ENCODE data around the gene PLAC8L1.
"Not testable (repeated sequence)": the region's sequence is repeated elsewhere in the genome, so short reads cannot be mapped to it uniquely, and the experiment has no call there.

PLAC8L1 gene, protein sequence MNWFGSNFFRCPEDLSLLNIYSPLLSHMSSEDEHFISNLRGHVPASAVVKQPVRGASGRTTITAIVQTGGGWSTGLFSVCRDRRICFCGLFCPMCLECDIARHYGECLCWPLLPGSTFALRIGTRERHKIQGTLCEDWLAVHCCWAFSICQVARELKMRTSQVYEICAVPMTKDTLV
- total RNA-seq: 0.24 to 1.6 reads per million in 2 donors

DNA sequence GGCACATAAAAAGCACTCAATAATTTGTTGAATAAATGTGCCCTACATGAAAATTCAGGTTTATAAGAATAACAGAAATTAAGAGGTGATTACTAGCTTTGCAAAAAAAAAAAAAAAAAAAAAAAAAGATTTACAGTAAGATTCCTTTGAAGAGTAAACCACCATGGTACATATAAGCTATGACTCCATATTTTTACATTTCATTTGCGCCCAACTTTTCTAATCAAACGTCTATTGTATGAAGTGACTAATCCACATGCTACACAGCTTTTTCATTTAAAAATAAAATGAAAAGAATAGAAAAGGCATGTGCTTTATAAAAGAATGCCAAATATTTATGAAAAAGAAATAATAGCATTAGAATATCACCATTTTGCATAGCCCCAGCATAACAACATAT is at the start of gene PLAC8L1:
PLAC8L1 (minus strand) TSS at position 101 of the 400 bp plus-strand sequence. CDS start 1,266 bp downstream, outside the sequence.
- DNase-seq: no peak

DNA sequence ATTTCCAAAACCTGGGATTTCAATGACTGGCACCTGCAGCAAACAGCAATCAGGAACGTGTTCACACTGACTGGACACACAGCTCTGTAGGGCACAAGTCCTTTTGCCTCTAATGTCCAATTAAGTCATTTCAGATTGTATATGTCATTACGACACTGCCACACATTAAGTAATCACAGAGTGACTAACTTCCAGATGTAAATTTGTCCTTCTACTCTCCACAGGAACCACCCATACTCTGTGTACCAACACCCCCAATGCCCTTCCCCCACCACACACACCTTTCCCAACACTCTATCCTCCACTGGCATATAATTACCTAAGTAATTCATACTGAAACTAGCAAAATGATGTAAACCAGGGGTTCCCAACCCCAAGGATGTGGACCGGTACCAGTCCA is 46.6 kb upstream of the PLAC8L1 start:
- no peak for DNase-seq

DNA sequence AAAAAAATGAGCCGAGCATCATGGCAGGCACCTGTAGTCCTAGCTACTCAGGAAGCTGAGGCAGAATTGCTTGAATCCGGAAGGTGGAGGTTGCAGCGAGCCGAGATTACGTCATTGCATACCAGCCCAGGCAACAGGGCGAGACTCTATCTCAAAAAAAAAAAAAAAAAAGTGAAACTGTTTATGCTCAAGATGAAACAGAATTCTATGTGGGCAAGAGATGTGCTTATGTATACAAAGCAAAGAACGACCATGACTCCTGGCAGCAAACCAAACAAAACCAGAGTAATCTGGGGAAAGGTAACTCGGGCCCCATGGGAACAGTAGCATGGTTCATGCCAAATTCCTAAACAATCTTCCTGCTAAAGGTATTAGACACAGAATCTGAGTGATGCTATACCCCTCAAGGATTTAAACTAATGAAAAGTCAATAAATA is 32.6 kb upstream of the PLAC8L1 start:
- no peak for DNase-seq

DNA sequence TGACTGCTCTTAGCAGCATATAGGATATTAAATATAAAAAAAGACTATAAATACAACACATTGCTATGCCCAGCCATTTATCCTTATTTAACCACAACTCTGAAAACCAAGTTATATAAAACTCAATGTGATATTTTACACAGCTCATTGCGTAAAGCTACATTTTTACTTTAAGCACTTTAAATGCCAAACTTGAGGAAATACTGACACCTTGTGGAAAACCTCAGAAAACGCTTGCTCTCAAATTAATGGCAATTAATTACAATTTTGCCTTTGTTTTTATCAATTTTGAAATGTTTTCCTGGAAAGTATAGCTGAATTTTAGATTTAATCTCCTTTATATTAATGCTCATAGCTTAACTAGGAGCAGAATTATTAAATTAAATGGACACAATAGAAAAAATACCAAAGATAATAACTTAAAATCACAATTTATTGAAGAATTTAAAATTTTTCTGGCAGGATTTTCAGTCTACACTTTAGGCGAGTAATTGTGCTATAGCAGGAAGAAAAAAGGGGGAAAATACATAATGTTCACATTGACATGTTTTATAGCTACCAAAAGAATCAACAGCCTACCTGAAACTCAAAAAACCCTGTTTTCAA is 25.2 kb upstream of the PLAC8L1 start:
- DNase-seq: no peak

DNA sequence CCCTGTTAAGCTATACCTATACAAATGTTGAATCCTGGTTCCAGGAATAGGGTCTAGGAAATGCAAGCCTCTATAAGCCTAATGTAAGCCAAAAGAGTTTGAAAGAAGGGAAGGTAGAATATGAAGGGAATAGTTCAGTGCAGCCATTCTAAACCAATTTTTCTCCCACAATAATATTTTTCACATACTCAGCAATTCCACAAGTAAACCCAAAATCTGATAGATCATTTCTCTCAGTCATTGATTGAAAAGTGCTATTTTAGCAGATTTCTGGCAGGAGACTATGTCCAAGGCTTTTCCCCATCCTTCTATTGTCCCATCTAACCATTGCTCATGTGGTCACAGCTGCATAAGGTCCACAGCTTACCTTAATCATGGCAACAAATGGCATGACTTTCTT is 20.7 kb upstream of the PLAC8L1 start:
- DNase-seq: no peak

DNA sequence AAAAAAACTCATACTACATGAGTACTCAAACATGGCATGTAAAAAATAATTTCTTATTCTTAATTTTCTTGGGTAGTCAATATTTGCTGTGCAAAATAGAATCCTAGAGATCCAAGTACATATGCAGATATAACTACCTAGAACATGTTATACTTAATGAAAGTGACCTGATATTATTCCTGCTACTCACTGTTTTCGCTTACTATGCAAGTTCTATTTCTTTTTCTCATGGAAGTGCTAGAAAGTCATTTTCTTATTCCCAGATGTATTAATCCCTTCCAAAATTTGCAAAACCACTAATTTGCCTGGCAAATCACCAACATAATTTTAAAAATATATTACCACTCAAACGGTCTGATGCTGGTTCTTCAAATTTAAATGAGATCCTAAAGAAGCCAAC is 19.2 kb upstream of the PLAC8L1 start:
- DNase-seq: no peak

DNA sequence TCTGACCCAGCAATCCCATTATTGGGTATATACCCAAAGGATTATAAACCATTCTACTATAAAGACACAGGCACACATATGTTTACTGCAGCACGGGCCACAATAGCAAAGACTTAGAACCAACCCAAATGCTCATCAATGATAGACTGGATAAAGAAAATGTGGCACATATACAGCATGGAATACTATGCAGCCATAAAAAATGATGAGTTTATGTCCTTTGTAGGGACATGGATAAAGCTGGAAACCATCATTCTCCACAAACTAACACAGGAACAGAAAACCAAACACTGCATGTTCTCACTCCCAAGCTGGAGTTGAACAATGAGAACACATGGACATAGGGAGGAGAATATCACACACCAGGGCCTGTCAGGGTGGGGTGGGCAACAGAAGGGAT is 16.1 kb upstream of the PLAC8L1 start:
- DNase-seq: not testable (repeated sequence)

DNA sequence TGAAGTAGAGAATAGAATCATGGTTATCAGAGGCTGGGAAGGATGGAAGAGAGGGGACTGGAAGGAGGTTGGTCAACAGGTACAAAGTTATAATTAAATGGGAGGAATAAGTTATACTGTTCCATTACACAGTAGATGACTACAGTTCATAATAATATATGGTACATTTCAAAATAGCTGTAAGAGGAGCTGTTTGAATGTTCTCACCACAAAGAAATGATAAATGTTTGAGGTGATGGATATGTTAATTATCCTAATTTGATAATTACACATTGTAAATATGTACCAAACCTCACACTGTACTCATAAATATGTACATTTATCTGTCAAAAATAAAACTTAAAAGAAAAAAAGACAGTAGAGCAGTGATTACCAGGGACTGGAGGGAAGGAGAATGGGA is 12.9 kb upstream of the PLAC8L1 start:
- DNase-seq: no peak

DNA sequence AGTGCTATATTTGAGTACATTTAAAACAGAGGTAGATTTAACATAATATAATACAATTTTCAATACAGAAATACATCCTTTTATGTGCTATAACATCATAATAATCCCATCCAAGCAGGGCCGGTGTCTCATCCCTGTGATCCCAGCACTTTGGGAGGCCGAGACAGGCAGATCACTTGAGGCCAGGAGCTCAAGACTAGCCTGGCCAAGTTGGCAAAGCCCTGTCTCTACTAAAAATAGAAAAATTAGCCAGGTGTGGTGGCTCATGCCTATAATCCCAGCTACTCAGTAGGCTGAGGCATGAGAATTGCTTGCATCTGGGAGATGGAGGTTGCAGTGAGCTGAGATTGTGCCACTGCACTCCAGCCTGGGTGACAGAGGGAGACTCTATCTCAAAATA is 11.8 kb upstream of the PLAC8L1 start:
- not testable (repeated sequence) for DNase-seq

DNA sequence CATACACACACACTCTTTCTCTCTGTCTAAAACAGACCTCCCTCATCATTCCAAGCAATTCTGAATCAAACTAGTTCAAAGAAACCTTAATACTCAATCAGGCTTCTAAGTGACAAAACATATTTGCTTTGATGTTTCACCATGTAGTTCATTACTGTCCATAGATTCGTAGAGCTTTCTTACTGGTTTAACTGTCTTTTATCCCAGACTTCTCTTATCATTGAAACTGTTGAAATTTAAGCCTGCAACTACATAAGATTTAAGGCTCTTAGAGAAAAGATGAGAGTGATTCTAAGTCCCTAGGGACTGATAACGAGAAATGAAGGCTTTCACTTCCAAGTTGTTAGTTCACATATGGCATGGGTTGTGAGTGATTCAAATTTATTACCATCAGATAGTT is 11.0 kb upstream of the PLAC8L1 start:
- no peak for DNase-seq

DNA sequence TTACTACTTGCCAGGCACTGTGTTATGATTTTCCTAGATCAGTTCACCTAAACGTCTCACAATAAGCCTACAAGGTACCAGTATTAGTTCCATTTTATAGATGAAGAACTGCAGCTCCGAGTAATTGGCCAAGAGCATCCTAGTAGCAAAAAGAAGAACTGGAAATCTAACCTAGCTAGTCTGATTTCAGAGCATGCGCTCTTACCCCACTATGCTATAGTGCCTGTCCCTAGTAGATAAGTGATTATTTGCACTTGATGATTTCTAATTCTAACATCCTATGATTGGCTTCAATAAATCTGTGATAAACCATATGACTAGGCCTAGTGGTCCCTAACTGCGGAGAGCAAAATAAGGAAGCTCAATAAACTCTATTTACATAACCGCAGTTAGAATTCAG is 7.1 kb upstream of the PLAC8L1 start:
- no peak for DNase-seq

DNA sequence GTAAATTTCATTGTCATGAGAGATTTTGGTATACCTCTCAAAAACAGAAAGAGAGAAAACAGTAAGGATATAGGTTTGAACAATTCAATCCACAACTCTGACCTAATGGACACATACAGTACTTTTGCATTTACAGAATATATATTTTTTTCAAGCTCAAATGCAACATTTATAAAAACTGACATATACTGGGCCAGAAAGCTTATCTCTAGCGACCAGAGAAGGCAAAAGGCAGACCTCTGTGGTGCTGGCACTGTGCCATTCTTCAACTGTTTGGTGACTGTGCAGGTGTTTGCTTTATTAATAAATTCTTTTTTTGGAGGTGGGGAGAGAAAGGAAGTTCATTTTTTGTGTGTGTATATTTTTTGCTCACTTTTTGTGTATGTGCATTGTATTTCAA is 6.0 kb upstream of the PLAC8L1 start:
- DNase-seq: no peak

DNA sequence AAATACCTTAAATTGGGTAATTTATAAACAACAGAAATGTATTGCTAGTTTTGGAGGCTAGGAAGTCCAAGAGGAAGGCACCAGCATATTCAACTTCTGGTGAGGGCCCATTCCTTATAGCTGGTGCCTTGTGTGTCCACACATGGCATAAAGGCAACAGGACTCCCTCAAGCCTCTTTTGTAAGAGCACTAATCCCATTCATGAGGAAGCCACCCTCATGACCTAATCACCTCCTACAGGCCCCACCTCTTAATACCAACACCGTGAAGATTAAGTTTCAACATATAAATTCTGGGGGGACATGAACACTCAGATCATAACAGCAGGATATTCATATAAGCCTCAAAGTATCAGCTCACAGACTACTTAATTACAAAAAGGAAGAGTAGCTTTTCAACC is 4.0 kb upstream of the PLAC8L1 start:
- DNase-seq: no peak

DNA sequence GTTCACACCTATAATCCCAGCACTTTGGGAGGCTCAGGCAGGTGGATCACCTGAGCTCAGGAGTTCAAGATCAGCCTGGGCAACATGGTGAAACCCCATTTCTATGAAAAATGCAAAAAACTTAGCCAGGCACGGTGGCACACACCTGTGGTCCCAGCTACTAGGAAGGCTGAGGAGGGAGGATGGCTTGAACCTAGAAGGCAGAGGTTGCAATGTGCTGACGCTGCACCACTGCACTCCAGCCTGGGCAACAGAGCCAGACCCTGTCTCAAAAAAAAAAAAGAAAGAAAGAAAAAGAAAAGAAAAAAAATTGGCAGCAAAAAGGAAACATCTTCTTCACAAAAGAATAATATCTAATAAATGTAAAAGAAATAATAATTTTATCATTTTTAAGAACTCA is 3.5 kb upstream of the PLAC8L1 start:
- not testable (repeated sequence) for DNase-seq

DNA sequence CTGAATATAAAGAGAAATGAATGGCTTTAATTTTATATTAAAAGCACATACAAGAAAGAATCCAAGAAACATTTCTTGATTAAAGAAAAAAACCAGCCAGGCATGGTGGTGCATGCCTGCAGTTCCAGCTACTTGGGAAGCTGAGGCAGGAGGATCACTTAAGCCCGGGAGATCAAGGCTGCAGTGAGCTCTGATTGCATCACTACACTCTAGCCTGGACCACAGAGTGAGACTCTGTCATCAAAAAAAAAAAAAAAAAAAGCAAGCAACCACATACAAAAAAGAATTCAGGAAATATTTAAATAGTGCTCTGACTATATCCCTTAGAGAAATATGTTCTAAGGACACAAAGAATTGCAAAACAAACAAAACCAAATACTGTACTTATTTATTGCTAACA is 2.5 kb upstream of the PLAC8L1 start:
- no peak for DNase-seq

DNA sequence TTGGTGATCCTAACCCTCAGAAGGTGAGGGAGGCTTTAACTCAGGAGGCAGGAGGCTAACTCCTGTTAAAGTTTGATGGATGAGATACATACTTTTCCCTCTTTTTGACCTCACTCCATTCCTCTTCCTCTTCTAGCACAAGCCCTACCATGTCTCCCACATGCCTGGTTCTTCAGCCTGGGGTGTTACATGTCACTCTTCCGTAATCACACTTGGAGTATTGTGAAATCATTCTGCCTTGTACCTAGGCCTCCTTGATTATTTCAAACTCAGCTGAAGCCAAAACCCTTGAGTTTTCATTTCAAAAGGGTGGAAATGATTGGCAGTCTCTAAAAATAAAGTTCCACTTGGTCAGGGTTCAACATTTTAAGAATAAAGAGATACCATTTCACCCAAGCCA is 1.8 kb downstream of the PLAC8L1 start:
- DNase-seq: no peak

DNA sequence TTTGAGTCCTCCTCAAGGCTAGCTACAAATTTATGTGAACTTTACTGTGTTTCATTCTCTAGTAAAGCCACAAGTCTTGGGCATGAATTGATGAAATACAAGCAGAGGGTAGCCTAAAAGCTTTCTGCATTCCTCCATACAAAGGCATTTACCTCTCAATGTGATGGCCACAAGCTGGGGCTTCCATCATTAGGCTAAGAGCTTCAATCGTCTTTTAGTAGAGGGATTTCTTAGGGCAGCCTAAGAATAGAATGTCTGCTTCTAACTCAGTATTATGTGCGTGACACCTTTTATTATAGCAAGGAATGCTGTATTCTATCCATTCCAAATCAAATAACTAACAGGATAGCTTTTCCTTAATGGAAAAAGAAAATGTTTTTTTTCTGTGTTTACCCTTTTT is 3.7 kb downstream of the PLAC8L1 start:
- DNase-seq: no peak

DNA sequence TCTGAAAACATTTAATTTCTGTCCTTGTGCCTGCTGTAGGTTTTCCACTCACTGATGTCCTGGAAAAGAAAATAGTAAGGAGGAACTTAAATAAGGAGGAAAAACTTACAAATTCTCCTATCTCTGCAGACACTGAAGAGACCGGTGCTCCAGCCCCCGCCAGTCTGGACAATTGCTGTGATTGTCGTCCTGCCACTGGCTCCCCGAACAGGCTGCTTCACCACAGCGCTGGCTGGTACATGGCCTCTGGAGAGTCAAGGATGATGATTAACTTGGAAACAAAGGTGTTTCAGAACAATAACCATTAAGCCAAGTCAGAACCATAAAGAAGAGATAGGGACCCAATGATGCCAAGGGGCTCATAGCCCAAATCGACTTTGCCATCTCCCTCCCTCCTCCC is 7.3 kb downstream of the PLAC8L1 start:
- no peak for DNase-seq

DNA sequence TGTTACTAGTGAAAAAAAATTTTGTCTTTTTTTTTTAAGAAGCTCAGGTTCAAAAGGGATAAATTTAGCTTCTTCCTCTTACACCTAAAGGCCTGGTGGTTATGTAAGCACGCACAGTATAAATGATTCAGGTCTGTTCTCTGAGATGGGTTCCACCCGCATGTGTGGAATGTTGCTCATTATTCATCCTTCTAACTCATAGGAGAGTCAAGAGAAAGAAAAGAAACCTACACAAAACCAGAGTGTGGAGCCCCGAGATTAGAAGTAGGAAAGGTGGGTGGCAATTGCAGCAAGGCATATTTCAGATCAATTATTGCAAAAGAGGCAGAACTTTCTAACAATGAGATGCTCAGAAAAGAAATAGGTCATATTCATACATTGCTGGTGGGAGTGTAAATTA is 13.5 kb downstream of the PLAC8L1 start:
- DNase-seq: no peak

DNA sequence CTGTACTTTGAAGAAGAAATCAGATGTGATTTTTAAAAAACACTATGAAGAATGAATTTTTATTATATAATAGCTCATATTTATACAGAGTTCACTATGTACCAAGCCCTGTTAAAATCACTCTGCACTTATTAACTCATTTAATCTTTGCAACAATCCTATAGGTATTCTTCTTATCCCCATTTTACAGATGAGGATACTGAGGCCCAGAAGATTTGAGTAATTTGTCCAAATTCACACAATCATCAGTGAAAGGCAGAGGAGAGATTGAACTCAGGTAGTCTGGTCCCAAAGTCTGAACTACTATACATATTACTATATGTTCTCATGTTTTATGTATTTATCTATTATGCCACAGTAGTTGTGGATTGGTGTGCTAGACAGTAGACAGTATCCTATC is 16.1 kb downstream of the PLAC8L1 start:
- DNase-seq: no peak

DNA sequence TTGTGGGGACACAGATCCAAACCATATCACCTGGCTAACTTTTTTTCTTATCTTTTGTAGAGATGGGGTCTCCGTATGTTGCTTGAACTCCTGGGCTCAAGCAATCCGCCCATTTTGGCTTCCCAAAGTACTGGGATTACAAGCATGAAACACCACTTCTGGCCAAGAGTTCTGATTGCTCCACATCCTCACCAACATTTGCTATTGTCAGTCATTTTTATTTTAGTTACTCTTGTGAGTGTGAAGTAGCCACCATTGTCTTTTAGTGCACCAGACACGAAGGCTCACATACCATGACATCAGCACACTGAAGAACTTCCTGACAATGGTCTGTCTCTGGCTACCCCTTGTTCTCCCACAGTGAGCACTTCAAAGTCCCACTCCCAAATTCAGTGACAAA is 17.3 kb downstream of the PLAC8L1 start:
- DNase-seq: no peak

DNA sequence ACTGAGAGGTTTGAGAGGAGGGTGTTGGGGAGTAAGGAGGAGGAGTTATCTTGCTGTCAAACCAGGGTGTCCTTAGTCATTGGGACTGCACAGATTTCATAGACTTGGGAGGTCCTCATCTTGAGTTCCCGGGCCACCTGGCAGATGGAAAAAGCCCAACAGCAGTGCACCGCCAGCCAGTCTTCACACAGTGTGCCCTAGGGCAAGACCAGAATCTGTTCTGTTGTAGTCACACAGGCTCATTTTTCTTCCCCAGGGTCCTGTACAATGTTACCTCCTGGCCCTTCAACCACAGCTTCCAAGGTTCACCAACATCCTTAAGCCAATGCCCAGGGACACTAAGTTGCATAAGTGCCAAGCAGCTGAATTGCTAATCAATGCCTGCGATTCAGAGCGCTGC is 21.0 kb downstream of the PLAC8L1 start:
- DNase-seq: no peak

DNA sequence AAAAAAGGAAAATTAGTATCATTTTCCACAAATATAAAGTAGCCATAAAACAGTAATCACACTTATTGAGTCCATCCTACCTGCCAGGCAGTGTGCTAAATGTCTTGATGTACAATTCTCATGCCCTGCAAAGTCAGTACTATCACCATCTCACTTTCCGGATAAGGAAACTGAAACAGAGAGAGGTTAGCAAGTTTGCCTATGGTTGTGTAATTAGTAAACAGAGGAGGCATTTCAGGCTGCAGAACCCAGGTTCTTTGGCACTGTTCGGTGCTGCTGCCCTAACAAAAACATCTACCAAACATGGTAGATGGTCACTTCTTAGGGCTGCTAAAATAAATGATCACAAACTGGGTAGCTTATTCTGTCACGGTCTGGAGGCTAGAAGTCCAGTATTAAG is 22.6 kb downstream of the PLAC8L1 start:
- DNase-seq: no peak

DNA sequence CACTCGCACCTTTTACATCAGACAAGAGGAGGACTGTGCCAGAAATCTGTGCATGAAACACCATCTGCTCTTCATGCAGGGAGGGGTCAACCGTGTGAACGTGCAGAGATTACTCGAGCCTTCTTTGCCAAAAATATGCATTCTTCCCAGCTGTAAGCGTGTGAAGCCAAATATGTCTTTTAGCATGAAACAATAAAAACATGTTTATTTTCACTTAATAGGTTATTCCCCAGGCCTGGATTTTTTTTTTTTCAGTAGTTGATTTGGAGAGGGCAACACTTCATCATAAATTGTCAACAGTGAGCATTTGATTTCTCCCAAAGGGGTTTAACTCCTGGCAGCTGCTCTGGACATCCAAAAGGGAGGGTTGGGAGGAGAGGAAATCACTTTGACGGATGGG is 23.8 kb downstream of the PLAC8L1 start:
- DNase-seq: no peak

DNA sequence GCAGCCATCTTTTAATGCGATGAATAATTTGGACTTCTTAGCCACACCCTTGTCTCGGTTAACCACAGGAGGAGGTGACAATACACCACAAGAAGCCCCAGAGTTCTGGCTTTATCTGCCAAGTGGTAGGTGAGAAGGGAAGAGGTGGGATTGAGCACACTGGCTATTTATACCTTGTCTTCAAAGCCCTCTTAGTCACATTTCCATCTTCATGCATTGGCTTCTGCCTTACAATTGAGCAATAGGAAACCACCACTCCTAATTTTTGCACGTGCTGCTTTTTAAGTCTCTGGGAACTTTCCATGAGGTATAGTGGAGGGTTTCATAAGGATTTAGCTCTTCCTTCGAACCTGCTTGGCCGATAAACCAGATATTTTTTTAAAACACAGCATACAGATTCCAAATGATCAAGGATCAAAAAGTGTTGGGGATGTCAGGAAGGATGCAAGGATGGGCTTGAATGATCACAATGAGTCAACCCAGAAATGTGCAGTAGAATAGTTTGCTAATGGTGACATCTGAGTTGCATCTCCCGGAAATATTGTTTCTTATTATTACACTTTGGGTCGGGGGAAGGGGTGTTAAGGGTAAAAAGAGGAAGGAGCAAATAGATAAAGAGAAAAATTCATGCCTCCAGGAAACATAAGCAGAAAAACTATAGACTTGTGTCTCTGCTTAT is 25.5 kb downstream of the PLAC8L1 start:
- DNase-seq: no peak

All from T-helper 9 cell (primary cell).